Activated CD8-positive, alpha-beta memory T cell treated with anti-CD3 and anti-CD28 coated beads for 48 hours (primary cell): ENCODE data around the gene KRTAP10-12.
"Not testable (repeated sequence)": the region's sequence is repeated elsewhere in the genome, so short reads cannot be mapped to it uniquely, and the experiment has no call there.

Source experiments
- DNase-seq, 3 experiments: peaks; one replicate each; pipeline ENCODE4 v3.0.0-alpha.2; 2020; ENCODE audit warnings: low read depth in 2 of 3, low spot score in 2 of 3

Gene KRTAP10-12

GRCh38 chr21:44670642-44671432 lies 26.1 kb upstream of the KRTAP10-12 start:
- no peak for DNase-seq

GRCh38 chr21:44671911-44672310 lies 25.1 kb upstream of the KRTAP10-12 start:
- no peak for DNase-seq

- DNase-seq, result no peak
Observed at GRCh38 chr21:44677881-44678280, 19.1 kb upstream of the KRTAP10-12 start.

- no peak for DNase-seq
Observed at GRCh38 chr21:44681152-44681551, 15.8 kb upstream of the KRTAP10-12 start.

- no peak for DNase-seq
Observed at GRCh38 chr21:44681861-44682579, 15.0 kb upstream of the KRTAP10-12 start, which contains the start of gene KRTAP12-1. KRTAP12-1 (minus strand) TSS chr21:44682163; CDS start chr21:44682123, 40 bp downstream.

GRCh38 chr21:44682580-44683151 lies 14.3 kb upstream of the KRTAP10-12 start:
- DNase-seq, result no peak

GRCh38 chr21:44684077-44684476 lies 12.9 kb upstream of the KRTAP10-12 start:
- no peak for DNase-seq

- no peak for DNase-seq
Observed at GRCh38 chr21:44684483-44684882, 12.5 kb upstream of the KRTAP10-12 start.

- not testable (repeated sequence) for DNase-seq
Observed at GRCh38 chr21:44685050-44685449, 11.9 kb upstream of the KRTAP10-12 start.

GRCh38 chr21:44686000-44686781 lies 10.8 kb upstream of the KRTAP10-12 start:
- no peak for DNase-seq

- DNase-seq, result no peak
Observed at GRCh38 chr21:44686843-44687561, 10.0 kb upstream of the KRTAP10-12 start.

- DNase-seq, result no peak
Observed at GRCh38 chr21:44687671-44688070, 9.3 kb upstream of the KRTAP10-12 start.

- DNase-seq, result not testable (repeated sequence)
Observed at GRCh38 chr21:44689740-44690139, 7.2 kb upstream of the KRTAP10-12 start.

- DNase-seq, result no peak
Observed at GRCh38 chr21:44691686-44692085, 5.3 kb upstream of the KRTAP10-12 start.

GRCh38 chr21:44692798-44693512 lies 4.0 kb upstream of the KRTAP10-12 start:
- no peak for DNase-seq

- DNase-seq, result no peak
Observed at GRCh38 chr21:44694776-44695175, 2.2 kb upstream of the KRTAP10-12 start.

- no peak for DNase-seq
Observed at GRCh38 chr21:44695184-44695583, 1.8 kb upstream of the KRTAP10-12 start.

GRCh38 chr21:44695641-44696040 lies 1.3 kb upstream of the KRTAP10-12 start:
- no peak for DNase-seq

- DNase-seq, result no peak
Observed at GRCh38 chr21:44696572-44696971, 400 bp upstream of the KRTAP10-12 start.
